ENCODE results near the gene POU2AF1.
A peak's percentile ranks its signal among the peaks of the same experiment; 100 is the strongest.

Gene POU2AF1

DNA sequence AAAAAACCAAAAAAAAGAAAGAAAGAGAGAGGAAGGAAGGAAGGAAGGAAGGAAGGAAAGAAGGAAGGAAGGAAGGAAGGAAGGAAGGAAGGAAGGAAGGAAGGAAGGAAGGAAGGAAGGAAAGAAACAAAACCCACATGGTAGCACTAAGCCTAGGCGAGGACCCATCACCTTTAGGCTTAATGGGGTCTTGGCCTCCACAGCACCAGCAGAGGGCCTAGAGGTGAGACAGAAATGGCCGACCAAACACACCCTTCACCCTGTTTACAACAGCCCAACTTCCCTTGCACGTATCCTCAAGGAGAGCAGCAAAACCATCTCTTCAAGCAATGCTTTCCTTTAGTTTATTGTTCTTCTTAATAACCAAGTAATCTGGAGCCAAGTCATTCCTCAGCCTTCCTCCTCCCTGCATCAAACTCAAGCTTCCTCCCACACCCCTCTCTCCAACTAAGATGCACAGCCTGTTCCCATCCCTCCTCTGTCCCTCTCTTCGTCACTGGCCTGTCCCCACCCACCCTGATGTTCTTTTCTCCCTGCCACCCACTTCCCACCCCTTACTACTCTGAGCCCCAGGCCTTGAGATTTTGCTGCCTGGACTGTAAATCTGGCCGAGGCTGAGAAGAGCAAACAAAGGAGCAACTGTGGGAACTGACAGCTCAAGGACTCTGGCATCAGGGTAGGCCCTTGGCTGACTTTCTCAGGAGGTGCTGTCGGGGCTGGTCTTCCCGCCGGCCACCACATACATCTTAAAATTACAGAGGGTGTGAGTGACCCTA lies 26.0 kb downstream of the POU2AF1 start:
- Histone ChIP-seq H4K20me1 (ENCODE audit: control insufficient read depth, insufficient read depth, low read depth, low read length) (peaks cover 16% of the 10 kb centered on the region; the same call in 1 of the 2 replicates), H3K27ac (ENCODE audit: low read depth, low read length) (no peak overlapping the region), H3K4me1 (ENCODE audit: control insufficient read depth, low read length) (peaks cover 93% of the 10 kb centered on the region), H3K27me3 (ENCODE audit: control insufficient read depth, low read length) (no peaks in the 10 kb centered on the region), H3K79me2 (ENCODE audit: control insufficient read depth, low read length) (peaks cover under 1% of the 10 kb centered on the region; the same call in 1 of the 2 replicates), H3K9me2 (replicated peaks; ENCODE audit: control insufficient read depth, low read length) (no peaks in the 10 kb centered on the region), H3K4me2 (ENCODE audit: low read length) (no peak overlapping the region), H3K4me3 (ENCODE audit: low read length) (no peak overlapping the region), H3K9me3 (ENCODE audit: control insufficient read depth, insufficient read depth, low read length) (no peaks in the 10 kb centered on the region), H3F3A (ENCODE audit: control insufficient read depth, insufficient read depth) (peaks cover 63% of the 10 kb centered on the region), H3K36me3 (ENCODE audit: control insufficient read depth, low read length) (peaks cover 73% of the 10 kb centered on the region)
- TF ChIP-seq EZH2phosphoT487 (IDR thresholded peaks at IDR 0.05; ENCODE audit: borderline replicate concordance, low read length) = no peak
- TF ChIP-seq, protein P1, sequence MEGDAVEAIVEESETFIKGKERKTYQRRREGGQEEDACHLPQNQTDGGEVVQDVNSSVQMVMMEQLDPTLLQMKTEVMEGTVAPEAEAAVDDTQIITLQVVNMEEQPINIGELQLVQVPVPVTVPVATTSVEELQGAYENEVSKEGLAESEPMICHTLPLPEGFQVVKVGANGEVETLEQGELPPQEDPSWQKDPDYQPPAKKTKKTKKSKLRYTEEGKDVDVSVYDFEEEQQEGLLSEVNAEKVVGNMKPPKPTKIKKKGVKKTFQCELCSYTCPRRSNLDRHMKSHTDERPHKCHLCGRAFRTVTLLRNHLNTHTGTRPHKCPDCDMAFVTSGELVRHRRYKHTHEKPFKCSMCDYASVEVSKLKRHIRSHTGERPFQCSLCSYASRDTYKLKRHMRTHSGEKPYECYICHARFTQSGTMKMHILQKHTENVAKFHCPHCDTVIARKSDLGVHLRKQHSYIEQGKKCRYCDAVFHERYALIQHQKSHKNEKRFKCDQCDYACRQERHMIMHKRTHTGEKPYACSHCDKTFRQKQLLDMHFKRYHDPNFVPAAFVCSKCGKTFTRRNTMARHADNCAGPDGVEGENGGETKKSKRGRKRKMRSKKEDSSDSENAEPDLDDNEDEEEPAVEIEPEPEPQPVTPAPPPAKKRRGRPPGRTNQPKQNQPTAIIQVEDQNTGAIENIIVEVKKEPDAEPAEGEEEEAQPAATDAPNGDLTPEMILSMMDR (IDR thresholded peaks at IDR 0.05; ENCODE audit: low read depth, low read length, poor library complexity, severe bottlenecking) = peak; percentile 30

DNA sequence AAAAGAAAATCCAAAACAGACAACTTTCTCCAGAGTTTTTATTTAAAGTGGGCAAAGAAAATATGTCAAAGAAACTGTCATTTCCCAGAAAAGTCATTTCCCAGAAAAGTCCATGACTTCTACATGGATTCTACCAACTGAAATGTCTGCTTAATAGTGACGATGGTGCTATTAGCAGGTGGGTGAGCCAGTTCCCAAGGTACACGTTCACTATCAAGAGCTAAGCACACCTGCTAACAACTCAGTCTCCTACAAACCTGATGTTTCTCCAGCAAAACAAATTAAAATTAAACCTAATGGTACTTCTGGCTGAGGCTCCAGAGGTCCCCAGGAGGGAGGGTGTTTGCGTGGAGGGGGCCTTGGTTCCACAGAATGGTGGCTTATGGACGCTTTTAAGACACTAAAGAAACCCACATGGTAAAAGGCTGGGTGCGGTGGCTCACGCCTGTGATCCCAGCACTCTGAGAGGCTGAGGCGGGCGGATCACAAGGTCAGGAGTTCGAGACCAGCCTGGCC lies 26.8 kb downstream of the POU2AF1 start:
- Histone ChIP-seq H3K9me2 (replicated peaks; ENCODE audit: control insufficient read depth, low read length) (no peaks in the 10 kb centered on the region), H3K36me3 (ENCODE audit: control insufficient read depth, low read length) (peaks cover 65% of the 10 kb centered on the region), H3K9me3 (ENCODE audit: control insufficient read depth, insufficient read depth, low read length) (no peaks in the 10 kb centered on the region), H3K4me3 (ENCODE audit: low read length) (no peak overlapping the region), H3K27ac (ENCODE audit: low read depth, low read length) (no peak overlapping the region), H4K20me1 (ENCODE audit: control insufficient read depth, insufficient read depth, low read depth, low read length) (peaks cover 16% of the 10 kb centered on the region; the same call in 1 of the 2 replicates), H3K79me2 (ENCODE audit: control insufficient read depth, low read length) (no peaks in the 10 kb centered on the region), H3K4me2 (ENCODE audit: low read length) (0 out of 2 replicates have a peak overlapping the region, but pooled peaks have one; percentile 5), H3K4me1 (ENCODE audit: control insufficient read depth, low read length) (peaks cover 88% of the 10 kb centered on the region), H3K27me3 (ENCODE audit: control insufficient read depth, low read length) (no peaks in the 10 kb centered on the region), H3F3A (ENCODE audit: control insufficient read depth, insufficient read depth) (peaks cover 71% of the 10 kb centered on the region)
- no peak for TF ChIP-seq EZH2phosphoT487 (IDR thresholded peaks at IDR 0.05; ENCODE audit: borderline replicate concordance, low read length)
- TF ChIP-seq, protein P1 (IDR thresholded peaks at IDR 0.05; ENCODE audit: low read depth, low read length, poor library complexity, severe bottlenecking) = no peak

DNA sequence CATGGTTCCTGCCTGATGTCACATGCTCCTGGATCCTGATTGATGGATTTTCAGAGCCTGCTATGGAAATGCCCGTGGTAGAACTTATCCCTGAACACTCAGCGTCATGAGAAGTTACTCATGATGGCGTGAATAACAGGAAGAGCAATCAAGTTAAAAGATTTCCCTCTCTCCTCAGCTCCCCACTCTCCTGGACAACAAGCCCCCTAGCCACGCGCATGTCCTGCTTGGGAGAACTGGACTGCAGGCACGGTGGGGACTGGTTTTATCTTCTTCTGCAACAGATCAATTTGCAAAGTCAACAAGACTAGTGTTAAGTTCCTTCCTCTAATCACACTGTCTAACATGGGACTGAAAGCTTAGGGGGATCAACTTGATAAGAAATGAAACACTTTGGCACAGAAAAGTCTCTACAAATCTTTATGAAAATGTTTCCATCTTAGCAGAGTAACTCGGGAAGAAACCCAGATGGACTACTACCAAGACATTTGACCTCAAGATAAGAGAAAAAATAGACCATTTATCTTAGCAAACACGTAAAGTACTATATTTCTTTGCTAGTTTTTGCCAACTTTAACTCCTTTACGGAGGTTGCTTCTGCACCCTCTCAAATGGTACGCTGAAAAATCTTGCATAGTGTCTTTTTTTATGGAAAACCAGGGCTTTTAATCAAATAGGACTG lies 27.6 kb downstream of the POU2AF1 start:
- H3K36me3 ChIP-seq (ENCODE audit: control insufficient read depth, low read length) = peaks cover 57% of the 10 kb centered on the region
- H3K79me2 ChIP-seq (ENCODE audit: control insufficient read depth, low read length) = no peaks in the 10 kb centered on the region
- H3F3A ChIP-seq (ENCODE audit: control insufficient read depth, insufficient read depth) = peaks cover 74% of the 10 kb centered on the region
- no peaks in the 10 kb centered on the region for H3K27me3 ChIP-seq (ENCODE audit: control insufficient read depth, low read length)
- no peaks in the 10 kb centered on the region for H3K9me3 ChIP-seq (ENCODE audit: control insufficient read depth, insufficient read depth, low read length)
- no peak for TF ChIP-seq EZH2phosphoT487 (IDR thresholded peaks at IDR 0.05; ENCODE audit: borderline replicate concordance, low read length)
- TF ChIP-seq, protein P1 (IDR thresholded peaks at IDR 0.05; ENCODE audit: low read depth, low read length, poor library complexity, severe bottlenecking) = no peak
- peaks cover 16% of the 10 kb centered on the region; the same call in 1 of the 2 replicates for H4K20me1 ChIP-seq (ENCODE audit: control insufficient read depth, insufficient read depth, low read depth, low read length)
- 0 out of 2 replicates have a peak overlapping the region, but pooled peaks have one; percentile 1 for H3K27ac ChIP-seq (ENCODE audit: low read depth, low read length)
- H3K9me2 ChIP-seq (replicated peaks; ENCODE audit: control insufficient read depth, low read length) = no peaks in the 10 kb centered on the region
- peak overlapping the region; percentile 13 for H3K4me2 ChIP-seq (ENCODE audit: low read length)
- H3K4me1 ChIP-seq (ENCODE audit: control insufficient read depth, low read length) = peaks cover 86% of the 10 kb centered on the region
- no peak overlapping the region for H3K4me3 ChIP-seq (ENCODE audit: low read length)

All from DOHH2 (cell line).